Activated CD4-positive, CD25-positive, alpha-beta regulatory T cell (primary cell): ENCODE data around the gene PKN3.
"Not testable (repeated sequence)": the region's sequence is repeated elsewhere in the genome, so short reads cannot be mapped to it uniquely, and the experiment has no call there.

Experiments
- DNase-seq, 4 experiments: peaks; one replicate each; lab custom pipeline; 2025; lab: John Stamatoyannopoulos, UW

The PKN3 gene

DNA sequence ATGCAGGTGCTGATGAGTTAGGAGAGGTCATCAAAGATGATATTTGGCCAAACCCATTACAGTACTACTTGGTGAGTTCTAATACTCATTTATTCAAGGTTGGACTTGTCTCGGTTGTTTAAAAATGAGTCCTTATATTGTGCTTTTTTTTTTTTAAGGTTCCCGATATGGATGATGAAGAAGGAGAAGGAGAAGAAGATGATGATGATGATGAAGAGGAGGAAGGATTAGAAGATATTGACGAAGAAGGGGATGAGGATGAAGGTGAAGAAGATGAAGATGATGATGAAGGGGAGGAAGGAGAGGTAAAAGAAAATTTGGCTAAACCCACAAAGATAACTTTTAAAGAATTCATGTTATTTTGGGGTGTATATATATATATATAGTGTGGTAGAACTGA lies 8.6 kb upstream of the PKN3 start:
- not testable (repeated sequence) for DNase-seq

GRCh38 chr9:128694344-128694743 lies 8.0 kb upstream of the PKN3 start:
- DNase-seq = no peak

- DNase-seq = no peak
Observed at GRCh38 chr9:128696923-128697707, 5.2 kb upstream of the PKN3 start.

DNA sequence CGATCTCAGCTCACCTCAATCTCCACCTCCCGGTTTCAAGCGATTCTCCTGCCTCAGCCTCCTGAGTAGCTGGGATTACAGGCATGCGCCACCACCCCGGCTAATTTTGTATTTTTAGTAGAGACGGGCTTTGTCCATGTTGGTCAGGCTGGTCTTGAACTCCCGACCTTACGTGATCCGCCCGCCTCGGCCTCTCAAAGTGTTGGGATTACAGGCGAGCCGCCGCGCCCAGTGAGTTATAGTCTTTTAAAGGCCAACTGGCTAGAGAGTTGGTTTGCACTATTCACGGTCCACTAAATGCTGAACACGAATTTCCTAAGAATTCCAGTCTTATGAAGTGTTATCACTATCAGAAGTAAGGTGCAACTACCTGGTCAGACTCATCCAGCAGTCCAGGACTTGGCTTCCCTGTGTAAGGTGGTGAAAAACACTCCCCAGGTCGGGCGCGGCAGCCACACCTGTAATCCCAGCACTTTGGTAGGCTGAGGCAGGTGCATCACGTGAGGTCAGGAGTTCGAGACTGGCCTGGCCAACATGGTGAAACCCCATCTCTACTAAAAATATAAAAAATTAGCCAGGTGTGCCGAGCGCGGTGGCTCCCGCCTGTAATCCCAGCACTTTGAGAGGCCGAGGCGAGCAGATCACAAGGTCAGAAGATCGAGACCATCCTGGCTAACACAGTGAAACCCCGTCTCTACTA lies 3.1 kb upstream of the PKN3 start:
- not testable (repeated sequence) for DNase-seq

- no peak for DNase-seq
Observed at GRCh38 chr9:128701227-128701854, 962 bp upstream of the PKN3 start.

GRCh38 chr9:128702949-128703615 lies 779 bp downstream of the PKN3 start:
- DNase-seq = no peak

GRCh38 chr9:128703616-128704355 lies 1.5 kb downstream of the PKN3 start:
- no peak for DNase-seq

DNA sequence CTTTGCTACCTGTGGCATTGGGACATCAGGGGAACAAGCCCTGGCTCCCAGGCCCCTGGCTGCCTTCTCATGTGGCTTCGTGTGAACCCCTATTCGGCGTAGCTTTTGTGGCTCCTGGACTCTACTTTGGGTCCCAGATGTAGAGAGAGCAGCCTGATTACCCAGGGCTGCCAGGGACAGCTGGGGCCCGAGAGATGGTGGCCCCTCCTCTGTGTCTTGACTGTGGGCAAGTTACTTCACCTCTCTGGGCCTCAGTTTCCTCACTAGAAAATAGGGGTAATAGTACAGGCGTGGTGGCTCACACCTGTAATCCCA lies 2.0 kb downstream of the PKN3 start:
- no peak for DNase-seq

DNA sequence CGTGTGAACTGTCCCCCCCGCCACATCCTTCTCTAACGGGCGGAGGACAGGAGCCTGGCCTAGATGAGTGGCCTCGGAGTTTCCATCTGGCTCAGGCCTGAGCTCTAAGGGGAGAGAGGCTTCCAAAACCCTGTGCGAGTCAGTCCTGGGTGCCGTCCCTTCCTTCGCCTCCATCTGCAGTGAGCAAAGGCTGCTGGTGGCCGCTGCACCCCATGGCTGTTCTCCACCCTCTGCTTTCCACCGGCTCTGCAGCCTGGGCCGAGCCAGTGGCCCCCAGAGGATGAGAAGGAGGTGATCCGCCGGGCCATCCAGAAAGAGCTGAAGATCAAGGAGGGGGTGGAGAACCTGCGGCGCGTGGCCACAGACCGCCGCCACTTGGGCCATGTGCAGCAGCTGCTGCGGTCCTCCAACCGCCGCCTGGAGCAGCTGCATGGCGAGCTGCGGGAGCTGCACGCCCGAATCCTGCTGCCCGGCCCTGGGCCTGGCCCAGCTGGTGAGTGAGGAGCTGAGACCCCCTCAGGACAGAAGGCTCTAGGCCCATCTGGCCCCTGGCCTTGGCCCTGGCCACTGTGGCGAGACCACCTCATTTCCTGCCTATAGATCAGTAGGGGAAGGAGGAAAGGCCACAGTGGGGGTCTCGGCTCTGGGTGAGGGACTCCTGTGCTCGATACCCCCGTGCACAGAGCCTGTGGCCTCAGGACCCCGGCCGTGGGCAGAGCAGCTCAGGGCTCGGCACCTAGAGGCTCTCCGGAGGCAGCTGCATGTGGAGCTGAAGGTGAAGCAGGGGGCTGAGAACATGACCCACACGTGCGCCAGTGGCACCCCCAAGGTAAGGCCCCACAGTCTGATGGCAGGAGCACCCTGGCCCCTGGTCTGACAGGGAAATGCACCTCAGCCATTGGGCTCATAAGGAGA lies 3.0 kb downstream of the PKN3 start:
- no peak for DNase-seq

DNA sequence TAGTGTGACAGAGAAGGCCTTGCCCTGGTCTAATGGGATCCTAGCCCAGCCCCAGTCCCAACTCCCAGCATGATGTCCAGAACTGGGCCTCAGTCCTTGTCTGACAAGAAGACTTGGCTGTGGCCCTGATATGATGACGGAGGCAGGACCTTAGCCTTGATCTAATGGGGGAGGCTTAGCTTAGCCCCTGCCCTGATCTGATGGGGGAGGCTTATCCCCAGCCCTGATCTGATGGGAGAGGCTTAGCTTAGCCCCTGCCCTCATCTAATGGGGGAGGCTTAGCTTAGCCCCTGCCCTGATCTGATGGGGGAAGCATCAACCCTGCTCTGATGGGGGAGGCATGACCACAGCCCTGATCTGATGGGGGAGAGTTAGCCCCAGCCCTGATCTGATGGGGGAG lies 3.7 kb downstream of the PKN3 start:
- no peak for DNase-seq

DNA sequence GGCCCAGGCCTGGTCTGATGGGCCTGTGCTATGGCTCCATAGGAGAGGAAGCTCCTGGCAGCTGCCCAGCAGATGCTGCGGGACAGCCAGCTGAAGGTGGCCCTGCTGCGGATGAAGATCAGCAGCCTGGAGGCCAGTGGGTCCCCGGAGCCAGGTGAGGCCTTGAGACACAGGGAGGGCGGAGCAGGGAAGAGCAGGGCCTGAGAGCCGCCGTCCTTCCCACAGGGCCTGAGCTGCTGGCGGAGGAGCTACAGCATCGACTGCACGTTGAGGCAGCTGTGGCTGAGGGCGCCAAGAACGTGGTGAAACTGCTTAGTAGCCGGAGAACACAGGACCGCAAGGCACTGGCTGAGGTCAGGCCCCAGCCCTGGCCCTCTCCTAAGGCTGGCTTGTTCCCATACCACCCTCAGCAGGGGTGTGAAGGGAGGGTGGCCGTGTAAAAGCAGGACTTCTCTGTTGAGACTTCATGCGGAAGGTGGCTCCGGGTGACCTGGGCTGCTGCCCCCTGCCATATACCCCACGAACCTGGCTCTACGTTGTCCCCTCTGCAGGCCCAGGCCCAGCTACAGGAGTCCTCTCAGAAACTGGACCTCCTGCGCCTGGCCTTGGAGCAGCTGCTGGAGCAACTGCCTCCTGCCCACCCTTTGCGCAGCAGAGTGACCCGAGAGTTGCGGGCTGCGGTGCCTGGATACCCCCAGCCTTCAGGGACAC lies 4.5 kb downstream of the PKN3 start:
- DNase-seq = no peak

- DNase-seq = no peak
Observed at GRCh38 chr9:128707446-128707845, 5.1 kb downstream of the PKN3 start.

GRCh38 chr9:128712451-128713410 lies 10.4 kb downstream of the PKN3 start:
- DNase-seq = no peak

DNA sequence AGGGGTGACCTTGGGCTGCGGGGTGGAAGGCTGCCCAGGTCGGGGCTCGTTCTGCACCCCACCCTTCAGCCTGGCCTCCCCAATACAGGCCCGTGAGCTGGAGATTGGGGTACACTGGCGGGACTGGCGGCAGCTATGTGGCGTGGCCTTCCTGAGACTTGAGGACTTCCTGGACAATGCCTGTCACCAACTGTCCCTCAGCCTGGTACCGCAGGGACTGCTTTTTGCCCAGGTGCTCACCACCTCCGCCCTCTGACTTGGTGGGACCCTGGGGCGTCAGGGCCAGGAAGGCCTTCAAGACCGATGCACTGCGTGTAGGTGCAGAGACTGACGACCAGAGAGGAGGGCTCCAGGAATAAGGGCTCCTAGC lies 11.1 kb downstream of the PKN3 start:
- no peak for DNase-seq

GRCh38 chr9:128713941-128714573 lies 11.8 kb downstream of the PKN3 start:
- no peak for DNase-seq

DNA sequence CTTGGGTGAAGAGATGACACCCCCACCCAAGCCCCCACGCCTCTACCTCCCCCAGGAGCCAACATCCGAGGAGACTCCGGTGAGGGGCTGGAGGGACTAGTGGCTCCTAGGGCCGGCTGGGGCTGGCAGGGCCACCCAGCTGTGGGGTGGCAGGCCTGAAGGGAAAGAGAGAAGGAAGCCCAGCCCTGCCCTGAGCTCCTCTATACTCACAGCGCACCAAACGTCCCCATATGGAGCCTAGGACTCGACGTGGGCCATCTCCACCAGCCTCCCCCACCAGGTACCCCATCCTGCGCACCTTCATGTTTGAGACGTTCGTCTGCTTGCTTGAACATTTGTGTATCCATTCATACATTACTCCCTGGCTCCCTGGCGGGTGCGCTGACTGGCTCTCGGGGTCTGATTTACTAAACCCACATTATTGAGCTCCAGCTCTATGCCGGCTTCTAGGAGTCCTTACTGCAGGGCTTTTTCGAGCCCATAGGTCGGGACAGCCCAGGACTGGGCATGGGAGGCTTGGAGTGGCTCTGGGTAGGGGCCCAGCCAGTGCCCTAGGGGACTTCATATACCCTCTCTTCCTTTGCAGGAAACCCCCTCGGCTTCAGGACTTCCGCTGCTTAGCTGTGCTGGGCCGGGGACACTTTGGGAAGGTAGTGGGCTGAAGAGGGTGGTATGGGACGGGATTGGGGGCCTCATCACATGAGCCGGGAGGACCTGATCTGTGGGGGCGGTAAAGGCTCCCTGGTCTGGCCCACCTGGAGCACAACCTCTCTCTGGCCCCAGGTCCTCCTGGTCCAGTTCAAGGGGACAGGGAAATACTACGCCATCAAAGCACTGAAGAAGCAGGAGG lies 12.5 kb downstream of the PKN3 start:
- DNase-seq = no peak

DNA sequence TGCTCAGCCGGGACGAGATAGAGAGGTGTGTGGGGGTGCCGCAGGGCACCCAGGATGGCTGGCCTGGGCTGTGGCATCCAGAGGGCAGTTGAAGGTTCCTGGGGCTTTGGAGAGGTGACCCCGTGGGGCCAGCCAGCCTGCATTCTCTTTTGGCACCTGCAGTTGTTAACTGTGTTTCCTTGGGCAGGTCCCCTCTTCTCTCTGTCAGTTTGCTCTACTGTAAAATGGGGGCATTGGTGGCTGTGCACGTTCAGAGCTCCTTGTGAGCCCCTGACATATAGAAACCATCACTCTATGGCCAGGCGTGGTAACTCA lies 13.1 kb downstream of the PKN3 start:
- no peak for DNase-seq
